Coronary artery (tissue), 2 donors: ENCODE measurements around the gene BUB3.
"Not testable (repeated sequence)": the region's sequence is repeated elsewhere in the genome, so short reads cannot be mapped to it uniquely, and the experiment has no call there.

Experiments
- DNase-seq: peaks from one replicate; pipeline ENCODE4 v3.0.0-alpha.2; 2017; ENCODE audit warnings: low spot score
- H3K27ac ChIP-seq, 2 donors: fragments of 200-600 bp; sonication (generic); one replicate each; pipeline ENCODE4 v1.5.1; 2016 to 2019
- H3K4me3 ChIP-seq: fragments of 200-600 bp; sonication (generic); 2 replicates; pipeline ENCODE4 v1.5.1; 2016; ENCODE audit warnings: mild to moderate bottlenecking, moderate library complexity
- TF ChIP-seq, protein P1 (sequence below): fragments of 200-600 bp; sonication (generic); IDR thresholded peaks from one replicate; pipeline ENCODE4 v1.5.1; 2019; ENCODE audit warnings: antibody characterized with exemption

BUB3 gene

DNA sequence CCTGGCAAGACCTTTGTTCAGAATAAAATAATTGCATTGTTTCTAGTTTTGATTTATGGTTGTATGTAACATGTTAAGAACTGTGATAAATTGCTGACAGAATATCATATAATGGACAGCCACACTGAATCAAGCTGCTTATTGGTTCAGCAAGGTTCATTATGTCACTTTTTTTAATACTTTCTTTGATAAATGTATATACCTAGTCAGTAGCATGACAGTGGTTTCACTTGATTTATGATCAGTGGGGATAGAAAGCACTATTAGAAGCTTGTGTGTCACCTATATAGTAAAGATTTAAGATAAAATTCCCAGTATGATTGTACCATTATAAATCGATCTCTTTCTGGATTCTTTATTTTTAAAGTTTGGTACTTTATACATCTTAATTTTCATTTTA is 4.5 kb downstream of the BUB3 start:
- Histone ChIP-seq H3K27ac (no peak overlapping the region), H3K4me3 (no peak overlapping the region)
- TF ChIP-seq, protein P1, sequence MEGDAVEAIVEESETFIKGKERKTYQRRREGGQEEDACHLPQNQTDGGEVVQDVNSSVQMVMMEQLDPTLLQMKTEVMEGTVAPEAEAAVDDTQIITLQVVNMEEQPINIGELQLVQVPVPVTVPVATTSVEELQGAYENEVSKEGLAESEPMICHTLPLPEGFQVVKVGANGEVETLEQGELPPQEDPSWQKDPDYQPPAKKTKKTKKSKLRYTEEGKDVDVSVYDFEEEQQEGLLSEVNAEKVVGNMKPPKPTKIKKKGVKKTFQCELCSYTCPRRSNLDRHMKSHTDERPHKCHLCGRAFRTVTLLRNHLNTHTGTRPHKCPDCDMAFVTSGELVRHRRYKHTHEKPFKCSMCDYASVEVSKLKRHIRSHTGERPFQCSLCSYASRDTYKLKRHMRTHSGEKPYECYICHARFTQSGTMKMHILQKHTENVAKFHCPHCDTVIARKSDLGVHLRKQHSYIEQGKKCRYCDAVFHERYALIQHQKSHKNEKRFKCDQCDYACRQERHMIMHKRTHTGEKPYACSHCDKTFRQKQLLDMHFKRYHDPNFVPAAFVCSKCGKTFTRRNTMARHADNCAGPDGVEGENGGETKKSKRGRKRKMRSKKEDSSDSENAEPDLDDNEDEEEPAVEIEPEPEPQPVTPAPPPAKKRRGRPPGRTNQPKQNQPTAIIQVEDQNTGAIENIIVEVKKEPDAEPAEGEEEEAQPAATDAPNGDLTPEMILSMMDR = no peak
- no peak for DNase-seq

DNA sequence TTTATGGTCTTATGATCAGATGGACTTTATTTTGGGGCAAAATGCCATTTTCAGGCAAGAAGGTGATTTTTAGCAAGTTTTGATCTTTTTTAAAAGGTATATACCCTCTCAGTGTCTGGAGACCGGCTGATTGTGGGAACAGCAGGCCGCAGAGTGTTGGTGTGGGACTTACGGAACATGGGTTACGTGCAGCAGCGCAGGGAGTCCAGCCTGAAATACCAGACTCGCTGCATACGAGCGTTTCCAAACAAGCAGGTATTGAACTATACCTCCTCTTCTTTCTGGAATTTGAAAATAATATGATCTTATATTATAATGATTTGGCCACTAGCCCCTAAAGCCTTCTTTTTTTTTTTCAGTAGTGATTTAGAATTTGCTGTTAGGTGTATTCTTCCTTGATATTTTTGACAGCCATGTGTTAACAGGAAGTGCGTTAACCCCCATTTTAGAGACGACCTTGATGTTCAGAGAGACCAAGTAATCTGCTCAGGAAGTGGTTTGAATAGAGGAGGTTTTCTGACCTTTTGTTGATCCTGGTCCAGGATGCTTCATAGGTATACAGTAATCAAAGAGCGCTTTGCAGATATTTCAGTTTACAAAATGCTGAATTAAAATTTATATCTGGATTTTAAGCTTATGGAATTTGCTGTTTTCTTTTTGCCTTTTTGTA is 6.2 kb downstream of the BUB3 start:
- Histone ChIP-seq H3K27ac (no peak overlapping the region), H3K4me3 (no peak overlapping the region)
- no peak for DNase-seq
- TF ChIP-seq, protein P1 = no peak

DNA sequence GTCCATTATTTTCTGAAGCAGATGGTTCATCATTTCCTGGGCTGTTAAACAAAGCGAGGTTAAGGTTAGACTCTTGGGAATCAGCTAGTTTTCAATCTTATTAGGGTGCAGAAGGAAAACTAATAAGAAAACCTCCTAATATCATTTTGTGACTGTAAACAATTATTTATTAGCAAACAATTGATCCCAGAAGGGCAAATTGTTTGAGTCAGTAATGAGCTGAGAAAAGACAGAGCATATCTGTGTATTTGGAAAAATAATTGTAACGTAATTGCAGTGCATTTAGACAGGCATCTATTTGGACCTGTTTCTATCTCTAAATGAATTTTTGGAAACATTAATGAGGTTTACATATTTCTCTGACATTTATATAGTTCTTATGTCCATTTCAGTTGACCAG is 10.1 kb downstream of the BUB3 start:
- TF ChIP-seq, protein P1 = no peak

DNA sequence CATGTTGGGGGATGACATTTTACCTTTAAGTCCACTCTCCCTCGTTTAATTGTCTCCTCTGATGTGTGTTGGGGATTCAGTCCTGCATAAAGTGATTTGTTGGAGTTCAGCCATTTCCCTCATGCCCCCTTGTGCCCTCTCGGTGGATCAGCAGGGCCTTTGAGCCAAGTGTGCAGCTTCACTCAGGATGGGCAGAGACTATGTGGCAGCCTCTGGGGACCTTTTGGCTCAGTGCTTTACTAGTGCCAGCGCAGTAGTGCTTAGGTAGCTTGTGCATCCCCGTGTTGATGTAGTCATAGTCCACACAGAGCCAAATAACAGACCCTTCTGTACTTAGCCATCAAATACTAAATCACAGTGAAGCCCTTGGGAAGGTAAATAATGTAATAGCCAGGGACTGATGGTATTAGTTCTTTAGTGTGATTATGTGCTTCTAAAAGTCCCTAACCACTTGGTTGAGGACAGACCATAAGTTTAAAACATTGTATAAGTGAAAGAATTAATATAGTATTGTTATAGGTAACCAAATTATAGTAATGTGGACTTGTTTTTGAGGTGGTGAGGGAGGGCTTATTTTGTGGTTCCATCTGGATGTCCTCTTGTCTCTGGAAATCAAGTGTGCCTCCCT is 11.4 kb downstream of the BUB3 start:
- H3K27ac ChIP-seq = no peak overlapping the region
- no peak for DNase-seq
- H3K4me3 ChIP-seq = no peak overlapping the region
- TF ChIP-seq, protein P1 = no peak

More for the DNA sequence above, 10.1 kb downstream of the BUB3 start:
- H3K27ac ChIP-seq = no peak overlapping the region
- no peak for DNase-seq
- H3K4me3 ChIP-seq = no peak overlapping the region

DNA sequence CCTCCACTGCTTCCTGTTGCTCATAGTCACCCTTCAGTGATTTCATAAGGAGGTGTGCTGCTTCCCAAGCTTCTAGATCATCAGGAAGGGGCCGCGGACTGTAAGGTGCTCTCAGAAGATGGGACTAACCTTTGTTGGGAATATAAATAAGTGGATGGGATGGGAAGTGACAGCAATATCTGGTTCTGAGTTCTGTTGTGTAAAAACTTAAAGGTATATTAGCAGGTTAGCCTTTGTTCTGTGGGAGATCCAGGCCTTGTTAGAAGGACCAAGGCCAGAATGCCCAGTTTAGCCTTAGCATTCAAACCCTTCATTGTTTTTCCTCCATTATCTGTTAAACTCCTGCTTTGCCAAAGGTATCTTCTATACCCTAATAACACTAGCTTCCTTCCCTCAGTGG is 12.4 kb downstream of the BUB3 start:
- DNase-seq = no peak
- no peak overlapping the region for H3K27ac ChIP-seq
- H3K4me3 ChIP-seq = no peak overlapping the region
- TF ChIP-seq, protein P1 = no peak

DNA sequence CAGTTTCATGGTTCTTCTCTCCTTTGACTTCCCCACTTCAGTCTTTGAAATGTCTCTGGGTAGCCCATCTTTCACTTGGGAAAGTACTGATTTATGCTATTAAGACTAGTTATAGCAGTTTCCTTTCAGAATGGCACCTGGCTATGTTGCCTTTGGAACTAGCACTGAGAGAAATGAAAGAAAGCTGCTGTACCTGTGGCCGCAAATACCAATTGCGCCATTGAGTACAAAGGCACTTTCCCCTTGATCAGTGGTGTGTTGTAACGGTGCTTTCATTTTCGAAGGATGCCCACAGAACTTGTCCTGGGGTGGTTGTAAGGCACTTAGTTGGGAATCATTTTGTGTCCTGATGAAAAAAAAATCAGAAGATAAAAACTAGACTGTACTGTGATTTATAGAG is 16.8 kb downstream of the BUB3 start:
- H3K27ac ChIP-seq = no peak overlapping the region
- TF ChIP-seq, protein P1 = no peak
- DNase-seq = no peak
- H3K4me3 ChIP-seq = no peak overlapping the region

DNA sequence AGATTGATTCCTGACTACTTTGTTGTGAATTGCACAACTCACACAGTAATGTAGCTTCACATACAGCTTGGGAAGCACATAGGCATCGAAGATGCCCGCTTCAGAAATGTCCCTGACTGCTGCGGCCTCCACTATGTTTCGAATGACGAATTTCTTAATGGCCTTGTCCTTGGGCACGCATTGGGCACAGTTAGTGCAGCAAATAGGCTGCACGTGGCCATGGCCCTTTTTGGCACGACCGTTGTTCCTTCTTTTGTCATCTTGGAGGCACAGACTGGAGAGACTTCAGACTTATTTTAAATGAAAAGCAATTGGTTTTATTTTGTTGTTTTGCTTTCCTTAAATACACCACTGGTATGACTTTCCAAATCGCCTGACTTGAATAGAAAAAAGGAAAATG is 17.4 kb downstream of the BUB3 start:
- H3K4me3 ChIP-seq, H3K27ac ChIP-seq, DNase-seq: not testable (repeated sequence)
